GM12878 (cell line): ENCODE results near the gene MTRR. TPM values are rescaled to one million over a fixed set of nuclear protein-coding genes. Genes with fewer than 3 reads are reported as not detected.

Experiments used
- ATAC-seq: fragments of 200-7000 bp; cut with Tn5 transposase; 3 replicates; pipeline ENCODE4 v1.9.1; 2020; ENCODE audit warnings: mild to moderate bottlenecking, moderate library complexity
- BruUV-seq: library from RNA; stranded (reverse); fragments of 400-500 nt; replicated peaks from 2 replicates; lab custom pipeline; 2021; lab: Mats Ljungman, UMichigan
- CTCF ChIA-PET: fragments of 300-600 bp; sonication (Branson Sonifier 250); formaldehyde crosslinking; extraction: SDS; loops from one replicate; lab custom pipeline; 2021; ENCODE audit warnings: inconsistent platforms; lab: Yijun Ruan, JAX
- POLR2A ChIA-PET: fragments of 350-600 bp; formaldehyde crosslinking; extraction: SDS; loops from one replicate; lab custom pipeline; 2021; ENCODE audit warnings: inconsistent platforms; lab: Charles Lee
- RAD21 ChIA-PET: fragments of 300-600 bp; sonication (Branson Sonifier 250); formaldehyde crosslinking; loops from one replicate; lab custom pipeline; 2023; ENCODE audit warnings: antibody characterized with exemption; ENCODE audit not compliant: unreplicated experiment; lab: Charles Lee
- SMC1A ChIA-PET: fragments of 300-600 bp; sonication (Branson Sonifier 250); formaldehyde crosslinking; loops from one replicate; lab custom pipeline; 2023; ENCODE audit not compliant: unreplicated experiment, uncharacterized antibody; lab: Charles Lee
- DNase-seq: peaks from one replicate; pipeline ENCODE4 v3.0.0-alpha.2; 2011; ENCODE audit warnings: low read depth, low spot score
- FAIRE-seq: peaks from 3 replicates; lab custom pipeline; 2011; peaks lifted over from hg19 to GRCh38; lab: Jason Lieb, UNC
- H2AFZ ChIP-seq: 2 replicates; pipeline ENCODE4 v1.6.0; 2011; ENCODE audit warnings: low read depth, low read length, control low read depth; ENCODE audit not compliant: control insufficient read depth
- H3K27ac ChIP-seq: 2 replicates; pipeline ENCODE4 v1.5.1; 2011; ENCODE audit warnings: control low read depth; ENCODE audit not compliant: control insufficient read depth, insufficient read depth
- H3K27me3 ChIP-seq, 2 experiments: replicated peaks in 1 of 2; 2 replicates each; pipeline versions ENCODE4 v1.6.0 to v1.6.1; 2011; ENCODE audit warnings: low read length in 1 of 2; ENCODE audit not compliant: control insufficient read depth in 2 of 2, insufficient read depth in 2 of 2
- H3K36me3 ChIP-seq, 2 experiments: 2 replicates each; pipeline ENCODE4 v1.5.1; 2011; ENCODE audit warnings: low read length in 1 of 2; ENCODE audit not compliant: control insufficient read depth in 2 of 2, insufficient read depth in 2 of 2
- H3K4me1 ChIP-seq: 2 replicates; pipeline ENCODE4 v1.6.1; 2011; ENCODE audit warnings: mild to moderate bottlenecking, low read length, moderate library complexity, mixed read lengths; ENCODE audit not compliant: control insufficient read depth, insufficient read depth
- H3K4me2 ChIP-seq: 2 replicates; pipeline ENCODE4 v1.6.0; 2011; ENCODE audit warnings: control low read depth; ENCODE audit not compliant: control insufficient read depth, insufficient read depth
- H3K4me3 ChIP-seq: fragments of 200-600 bp; sonication (generic); 2 replicates; pipeline ENCODE4 v1.5.1; 2016
- H3K79me2 ChIP-seq: 2 replicates; pipeline ENCODE4 v1.6.0; 2011; ENCODE audit warnings: low read length; ENCODE audit not compliant: control insufficient read depth, insufficient read depth
- H3K9ac ChIP-seq: 2 replicates; pipeline ENCODE4 v1.8.0; 2011; ENCODE audit warnings: low read length, control low read depth, mixed read lengths; ENCODE audit not compliant: control insufficient read depth, insufficient read depth
- H3K9me3 ChIP-seq: replicated peaks from 3 replicates; pipeline ENCODE4 v1.5.1; 2011; ENCODE audit warnings: mild to moderate bottlenecking, low read length; ENCODE audit not compliant: control insufficient read depth, insufficient read depth
- H4K20me1 ChIP-seq: 2 replicates; pipeline ENCODE4 v1.6.0; 2011; ENCODE audit not compliant: control insufficient read depth, insufficient read depth
- FOXK2 ChIP-seq: fragments of 450-650 bp; IDR thresholded peaks from 2 replicates; pipeline ENCODE4 v1.6.1; 2017; ENCODE audit warnings: mild to moderate bottlenecking, moderate library complexity
- MYC ChIP-seq: IDR thresholded peaks from 2 replicates; pipeline ENCODE4 v1.6.1; 2011; ENCODE audit warnings: mild to moderate bottlenecking, low read length, moderate library complexity, inconsistent platforms; ENCODE audit not compliant: insufficient read depth, insufficient replicate concordance, insufficient read length, severe bottlenecking
- PAX5 ChIP-seq: IDR thresholded peaks from 2 replicates; pipeline ENCODE4 v1.6.1; 2011; ENCODE audit warnings: low read depth, low read length, borderline replicate concordance
- PML ChIP-seq: IDR thresholded peaks from 2 replicates; pipeline ENCODE4 v1.6.1; 2012; ENCODE audit warnings: low read length, inconsistent platforms
- SMARCA5 ChIP-seq: fragments of 450-650 bp; IDR thresholded peaks from 2 replicates; pipeline ENCODE4 v1.6.1; 2017; ENCODE audit warnings: mild to moderate bottlenecking
- SP1 ChIP-seq: IDR thresholded peaks from one replicate; pipeline ENCODE4 v1.6.1; 2011; ENCODE audit warnings: low read depth, low read length
- WGBS: methylation state at CpG from one replicate; pipeline ENCODE4 v1.1.6; 2016; ENCODE audit warnings: low lambda C conversion rate; ENCODE audit not compliant: insufficient replicate concordance, insufficient coverage; ENCODE audit errors: missing lambda C conversion rate; 5-methylcytosine and 5-hydroxymethylcytosine counted together
- in situ Hi-C: fragments of 300-500 bp; cut with MboI; formaldehyde crosslinking; loops from 9 replicates; pipeline ENCODE4 v1.14.3; 2018; ENCODE audit warnings: mixed read lengths
- intact Hi-C: fragments of 100-400 bp; cut with micrococcal nuclease; formaldehyde crosslinking; loops from one replicate; pipeline ENCODE4 v1.14.2; 2022; ENCODE audit not compliant: unreplicated experiment
- polyA plus RNA-seq, 11 experiments: library from polyadenylated mRNA; depleted of rRNA in 4 of 11; unstranded in 6 of 11; stranded (reverse) in 5 of 11; fragments of >200 nt; fragmentation: Nextera tagmentation in 4 of 11; fragmentation: Illumina TruSeq in 1 of 11; extraction: Ambion mirVana in 4 of 11; extraction: Trizol in 1 of 11; gene quantifications; 1 replicate in 1 of 11; 2 replicates in 10 of 11; pipeline versions ENCODE4 v1.2.1 to v1.2.3, GENCODE V29; 2011 to 2016; ENCODE audit warnings: inconsistent platforms in 2 of 11, missing spikeins in 2 of 11, low read depth in 1 of 11
- total RNA-seq, 4 experiments: library from RNA; depleted of rRNA in 3 of 4; stranded (reverse); fragments of >200 nt in 3 of 4; fragmentation: Illumina TruSeq in 1 of 4; extraction: Trizol in 1 of 4; gene quantifications; 2 replicates each; pipeline versions ENCODE4 v1.2.1 to v1.2.3, GENCODE V29; 2013 to 2021
- TF ChIP-seq, protein P1 (sequence below): fragments of 450-650 bp; IDR thresholded peaks from 2 replicates; pipeline ENCODE4 v1.6.1; 2017; ENCODE audit warnings: antibody characterized with exemption, mild to moderate bottlenecking, moderate library complexity
- TF ChIP-seq, protein P2 (sequence below): fragments of 450-650 bp; conservative IDR thresholded peaks from 2 replicates; pipeline ENCODE4 v1.6.1; 2017; ENCODE audit warnings: mild to moderate bottlenecking, moderate library complexity
- TF ChIP-seq, protein P3 (sequence below): fragments of 450-650 bp; formaldehyde crosslinking; IDR thresholded peaks from 2 replicates; pipeline ENCODE4 v1.4.0; 2020; ENCODE audit warnings: mild to moderate bottlenecking, moderate library complexity

MTRR gene
- total and polyA plus RNA-seq, 10 of the 15 experiments (the other 5 are each of a cell fraction or from before 2014, with no cell fraction given): 13.8 to 76.9 (median 38.0) TPM

DNA sequence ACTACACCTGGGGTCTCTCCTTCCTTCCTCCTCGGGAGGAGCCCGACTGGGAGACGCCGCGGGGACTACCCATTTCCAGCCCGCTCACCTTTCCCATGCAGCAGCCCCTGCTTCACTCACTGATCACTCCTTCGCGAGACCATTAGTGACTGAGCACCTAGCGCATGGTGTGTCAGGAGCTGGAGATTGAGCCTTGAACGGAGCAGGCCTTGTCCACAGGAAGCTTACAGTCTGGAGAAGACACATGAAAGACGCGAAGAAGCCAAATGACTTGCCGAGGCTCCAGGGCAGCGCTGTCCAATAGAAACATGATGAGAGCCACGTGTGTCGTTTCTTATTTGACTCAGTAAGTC is 17.7 kb upstream of the MTRR start (continued):
- TF ChIP-seq, protein P1, sequence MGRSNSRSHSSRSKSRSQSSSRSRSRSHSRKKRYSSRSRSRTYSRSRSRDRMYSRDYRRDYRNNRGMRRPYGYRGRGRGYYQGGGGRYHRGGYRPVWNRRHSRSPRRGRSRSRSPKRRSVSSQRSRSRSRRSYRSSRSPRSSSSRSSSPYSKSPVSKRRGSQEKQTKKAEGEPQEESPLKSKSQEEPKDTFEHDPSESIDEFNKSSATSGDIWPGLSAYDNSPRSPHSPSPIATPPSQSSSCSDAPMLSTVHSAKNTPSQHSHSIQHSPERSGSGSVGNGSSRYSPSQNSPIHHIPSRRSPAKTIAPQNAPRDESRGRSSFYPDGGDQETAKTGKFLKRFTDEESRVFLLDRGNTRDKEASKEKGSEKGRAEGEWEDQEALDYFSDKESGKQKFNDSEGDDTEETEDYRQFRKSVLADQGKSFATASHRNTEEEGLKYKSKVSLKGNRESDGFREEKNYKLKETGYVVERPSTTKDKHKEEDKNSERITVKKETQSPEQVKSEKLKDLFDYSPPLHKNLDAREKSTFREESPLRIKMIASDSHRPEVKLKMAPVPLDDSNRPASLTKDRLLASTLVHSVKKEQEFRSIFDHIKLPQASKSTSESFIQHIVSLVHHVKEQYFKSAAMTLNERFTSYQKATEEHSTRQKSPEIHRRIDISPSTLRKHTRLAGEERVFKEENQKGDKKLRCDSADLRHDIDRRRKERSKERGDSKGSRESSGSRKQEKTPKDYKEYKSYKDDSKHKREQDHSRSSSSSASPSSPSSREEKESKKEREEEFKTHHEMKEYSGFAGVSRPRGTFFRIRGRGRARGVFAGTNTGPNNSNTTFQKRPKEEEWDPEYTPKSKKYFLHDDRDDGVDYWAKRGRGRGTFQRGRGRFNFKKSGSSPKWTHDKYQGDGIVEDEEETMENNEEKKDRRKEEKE: no peak
- no peak for TF ChIP-seq FOXK2
- TF ChIP-seq SP1: no peak

DNA sequence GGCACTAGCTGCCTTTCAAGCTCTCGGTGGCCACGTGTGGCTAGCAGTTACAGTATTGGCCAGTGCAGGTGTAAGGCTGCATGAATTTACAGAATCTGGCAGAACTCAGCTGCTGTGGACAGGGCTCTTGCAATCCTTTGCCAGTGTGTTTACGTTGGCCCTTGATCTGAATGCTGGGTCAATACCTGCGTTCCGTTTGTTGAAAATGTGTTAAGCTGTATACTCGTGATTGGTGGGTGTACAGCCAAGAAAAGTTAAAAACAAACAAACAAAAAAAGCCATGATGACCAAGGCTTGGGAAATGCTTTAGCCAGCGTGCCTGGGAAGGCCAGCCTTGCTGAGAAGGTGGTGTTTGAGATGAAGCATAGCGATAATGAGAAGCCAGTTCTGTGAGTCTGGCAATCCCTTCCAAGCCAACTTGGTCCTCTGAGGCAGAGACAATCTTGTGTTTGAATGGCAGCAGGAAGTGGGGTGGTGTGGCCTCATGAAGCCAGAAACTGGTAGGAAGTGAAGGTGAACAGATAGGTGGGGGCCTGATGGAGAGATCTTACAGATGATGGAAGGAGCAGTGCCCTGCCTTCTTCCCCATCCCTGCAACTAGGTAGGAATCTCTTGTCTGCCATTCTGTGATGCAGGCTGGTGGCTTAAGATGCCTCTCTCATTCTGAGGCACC is 17.2 kb upstream of the MTRR start:
- Histone ChIP-seq H3K4me2 (no peak overlapping the region), H3K9ac (no peak overlapping the region), H3K27ac (no peak overlapping the region), H3K4me1 (no peaks in the 10 kb centered on the region), H3K4me3 (no peak overlapping the region), H4K20me1 (no peaks in the 10 kb centered on the region), H3K9me3 (no peaks in the 10 kb centered on the region; the same call in 2 of the 3 replicates), H3K36me3 (no peaks in the 10 kb centered on the region), H3K27me3 (peaks cover 6 to 9% of the 10 kb centered on the region in 2 experiments; a peak in 3 of 4 replicates), H3K79me2 (no peaks in the 10 kb centered on the region), H2AFZ (no peak overlapping the region)
- POLR2A ChIA-PET: no interaction called here
- TF ChIP-seq SMARCA5: no peak
- no peak for TF ChIP-seq PML
- TF ChIP-seq, protein P2, sequence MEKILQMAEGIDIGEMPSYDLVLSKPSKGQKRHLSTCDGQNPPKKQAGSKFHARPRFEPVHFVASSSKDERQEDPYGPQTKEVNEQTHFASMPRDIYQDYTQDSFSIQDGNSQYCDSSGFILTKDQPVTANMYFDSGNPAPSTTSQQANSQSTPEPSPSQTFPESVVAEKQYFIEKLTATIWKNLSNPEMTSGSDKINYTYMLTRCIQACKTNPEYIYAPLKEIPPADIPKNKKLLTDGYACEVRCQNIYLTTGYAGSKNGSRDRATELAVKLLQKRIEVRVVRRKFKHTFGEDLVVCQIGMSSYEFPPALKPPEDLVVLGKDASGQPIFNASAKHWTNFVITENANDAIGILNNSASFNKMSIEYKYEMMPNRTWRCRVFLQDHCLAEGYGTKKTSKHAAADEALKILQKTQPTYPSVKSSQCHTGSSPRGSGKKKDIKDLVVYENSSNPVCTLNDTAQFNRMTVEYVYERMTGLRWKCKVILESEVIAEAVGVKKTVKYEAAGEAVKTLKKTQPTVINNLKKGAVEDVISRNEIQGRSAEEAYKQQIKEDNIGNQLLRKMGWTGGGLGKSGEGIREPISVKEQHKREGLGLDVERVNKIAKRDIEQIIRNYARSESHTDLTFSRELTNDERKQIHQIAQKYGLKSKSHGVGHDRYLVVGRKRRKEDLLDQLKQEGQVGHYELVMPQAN: no peak
- no peak for TF ChIP-seq PAX5
- TF ChIP-seq, protein P3, sequence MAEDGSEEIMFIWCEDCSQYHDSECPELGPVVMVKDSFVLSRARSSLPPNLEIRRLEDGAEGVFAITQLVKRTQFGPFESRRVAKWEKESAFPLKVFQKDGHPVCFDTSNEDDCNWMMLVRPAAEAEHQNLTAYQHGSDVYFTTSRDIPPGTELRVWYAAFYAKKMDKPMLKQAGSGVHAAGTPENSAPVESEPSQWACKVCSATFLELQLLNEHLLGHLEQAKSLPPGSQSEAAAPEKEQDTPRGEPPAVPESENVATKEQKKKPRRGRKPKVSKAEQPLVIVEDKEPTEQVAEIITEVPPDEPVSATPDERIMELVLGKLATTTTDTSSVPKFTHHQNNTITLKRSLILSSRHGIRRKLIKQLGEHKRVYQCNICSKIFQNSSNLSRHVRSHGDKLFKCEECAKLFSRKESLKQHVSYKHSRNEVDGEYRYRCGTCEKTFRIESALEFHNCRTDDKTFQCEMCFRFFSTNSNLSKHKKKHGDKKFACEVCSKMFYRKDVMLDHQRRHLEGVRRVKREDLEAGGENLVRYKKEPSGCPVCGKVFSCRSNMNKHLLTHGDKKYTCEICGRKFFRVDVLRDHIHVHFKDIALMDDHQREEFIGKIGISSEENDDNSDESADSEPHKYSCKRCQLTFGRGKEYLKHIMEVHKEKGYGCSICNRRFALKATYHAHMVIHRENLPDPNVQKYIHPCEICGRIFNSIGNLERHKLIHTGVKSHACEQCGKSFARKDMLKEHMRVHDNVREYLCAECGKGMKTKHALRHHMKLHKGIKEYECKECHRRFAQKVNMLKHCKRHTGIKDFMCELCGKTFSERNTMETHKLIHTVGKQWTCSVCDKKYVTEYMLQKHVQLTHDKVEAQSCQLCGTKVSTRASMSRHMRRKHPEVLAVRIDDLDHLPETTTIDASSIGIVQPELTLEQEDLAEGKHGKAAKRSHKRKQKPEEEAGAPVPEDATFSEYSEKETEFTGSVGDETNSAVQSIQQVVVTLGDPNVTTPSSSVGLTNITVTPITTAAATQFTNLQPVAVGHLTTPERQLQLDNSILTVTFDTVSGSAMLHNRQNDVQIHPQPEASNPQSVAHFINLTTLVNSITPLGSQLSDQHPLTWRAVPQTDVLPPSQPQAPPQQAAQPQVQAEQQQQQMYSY (CRISPR knock-in tag): no peak
- TF ChIP-seq MYC: no peak
- in situ Hi-C loops: no loop called here
- ATAC-seq (no peak), FAIRE-seq (no peak), DNase-seq (no peak)
- SMC1A ChIA-PET: no interaction called here
- CTCF ChIA-PET: no interaction called here
- 86% methylated on average over 8 of the region's 8 CpGs for WGBS
- RAD21 ChIA-PET: no interaction called here
- intact Hi-C loops: no loop called here
- BruUV-seq: no TSS peak
